Coronary artery (tissue), 2 donors: ENCODE results near the gene TTC34.

Experiments
- DNase-seq: peaks from one replicate; pipeline ENCODE4 v3.0.0-alpha.2; 2017; ENCODE audit warnings: low spot score
- H3K27ac ChIP-seq, 2 donors: fragments of 200-600 bp; sonication (generic); one replicate each; pipeline ENCODE4 v1.5.1; 2016 to 2019
- H3K4me3 ChIP-seq: fragments of 200-600 bp; sonication (generic); 2 replicates; pipeline ENCODE4 v1.5.1; 2016; ENCODE audit warnings: mild to moderate bottlenecking, moderate library complexity
- TF ChIP-seq, protein P1 (sequence below): fragments of 200-600 bp; sonication (generic); IDR thresholded peaks from one replicate; pipeline ENCODE4 v1.5.1; 2019; ENCODE audit warnings: antibody characterized with exemption

TTC34 gene

GRCh38 chr1:2833454-2834145, 32.1 kb upstream of the TTC34 start:
- H3K27ac ChIP-seq: no peak overlapping the region
- no peak for DNase-seq
- TF ChIP-seq, protein P1, sequence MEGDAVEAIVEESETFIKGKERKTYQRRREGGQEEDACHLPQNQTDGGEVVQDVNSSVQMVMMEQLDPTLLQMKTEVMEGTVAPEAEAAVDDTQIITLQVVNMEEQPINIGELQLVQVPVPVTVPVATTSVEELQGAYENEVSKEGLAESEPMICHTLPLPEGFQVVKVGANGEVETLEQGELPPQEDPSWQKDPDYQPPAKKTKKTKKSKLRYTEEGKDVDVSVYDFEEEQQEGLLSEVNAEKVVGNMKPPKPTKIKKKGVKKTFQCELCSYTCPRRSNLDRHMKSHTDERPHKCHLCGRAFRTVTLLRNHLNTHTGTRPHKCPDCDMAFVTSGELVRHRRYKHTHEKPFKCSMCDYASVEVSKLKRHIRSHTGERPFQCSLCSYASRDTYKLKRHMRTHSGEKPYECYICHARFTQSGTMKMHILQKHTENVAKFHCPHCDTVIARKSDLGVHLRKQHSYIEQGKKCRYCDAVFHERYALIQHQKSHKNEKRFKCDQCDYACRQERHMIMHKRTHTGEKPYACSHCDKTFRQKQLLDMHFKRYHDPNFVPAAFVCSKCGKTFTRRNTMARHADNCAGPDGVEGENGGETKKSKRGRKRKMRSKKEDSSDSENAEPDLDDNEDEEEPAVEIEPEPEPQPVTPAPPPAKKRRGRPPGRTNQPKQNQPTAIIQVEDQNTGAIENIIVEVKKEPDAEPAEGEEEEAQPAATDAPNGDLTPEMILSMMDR: no peak
- no peak overlapping the region for H3K4me3 ChIP-seq

GRCh38 chr1:2832506-2833453, 31.3 kb upstream of the TTC34 start:
- Histone ChIP-seq H3K4me3 (no peak overlapping the region), H3K27ac (no peak overlapping the region)
- no peak for DNase-seq
- TF ChIP-seq, protein P1: no peak

DNA sequence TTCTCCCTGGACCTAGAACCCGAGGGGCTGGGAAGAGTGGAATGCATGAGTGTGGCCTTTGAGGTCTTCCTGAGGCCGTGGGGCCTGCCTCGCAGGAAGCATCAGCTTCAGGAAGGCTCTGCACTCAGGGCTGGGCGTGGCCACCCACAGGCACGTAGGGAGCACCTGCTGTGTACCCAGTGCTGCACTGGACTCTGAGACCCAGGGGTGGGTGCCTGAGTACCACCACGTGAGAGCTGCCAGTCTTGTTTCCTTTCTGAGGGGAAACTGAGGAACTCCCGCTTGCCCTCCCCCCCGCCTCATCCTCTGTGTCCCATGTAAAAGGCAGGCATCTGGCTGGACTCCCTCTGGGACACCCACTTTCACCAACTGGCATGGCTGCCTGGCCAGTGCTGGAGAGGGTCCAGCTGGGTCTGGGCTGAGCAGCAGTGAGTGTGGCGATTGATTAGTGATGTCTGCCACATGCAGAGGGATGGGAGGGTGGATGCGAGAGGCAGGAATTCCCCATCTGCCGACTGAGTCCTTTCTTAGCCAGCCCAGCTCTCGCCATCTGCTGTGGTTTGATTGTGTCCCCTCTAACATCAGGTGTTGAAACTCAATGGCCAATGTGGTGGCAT, 30.2 kb upstream of the TTC34 start:
- Histone ChIP-seq H3K4me3 (no peak overlapping the region), H3K27ac (no peak overlapping the region)
- DNase-seq: no peak
- TF ChIP-seq, protein P1: no peak

DNA sequence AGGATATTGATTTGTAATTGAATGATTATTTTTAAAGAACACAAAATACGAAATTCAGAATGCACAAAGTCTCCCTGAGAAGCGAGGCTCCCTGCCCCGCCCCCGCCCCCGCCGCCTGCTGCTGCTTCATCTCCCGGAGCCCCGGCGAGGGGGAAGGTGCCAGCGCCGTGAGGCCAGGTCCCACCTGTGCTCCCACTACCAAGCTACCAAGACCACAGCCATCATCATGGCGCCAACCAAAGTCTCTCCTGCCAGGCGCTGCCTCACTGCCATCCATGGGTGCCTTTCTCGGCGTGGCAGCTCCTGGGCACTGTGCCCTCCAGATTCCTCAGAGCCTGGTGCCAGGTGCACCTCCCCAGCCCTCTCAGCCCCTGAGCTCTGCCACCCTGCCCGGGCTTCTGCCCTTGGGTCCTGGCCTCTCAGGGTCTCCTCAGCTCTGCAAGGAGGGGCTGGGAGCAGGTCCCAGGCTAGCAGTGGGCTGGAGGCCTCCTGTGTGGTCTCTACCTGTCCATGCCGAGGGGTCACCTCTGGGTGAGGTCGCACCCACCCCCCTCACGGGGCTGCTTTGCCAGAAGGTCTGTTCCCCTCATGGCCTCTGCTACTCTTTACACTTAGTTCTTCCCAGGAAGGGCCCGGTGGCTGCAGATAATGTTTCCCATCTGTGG, 29.4 kb upstream of the TTC34 start:
- no peak for DNase-seq
- Histone ChIP-seq H3K4me3 (no peak overlapping the region), H3K27ac (no peak overlapping the region)
- TF ChIP-seq, protein P1: no peak

DNA sequence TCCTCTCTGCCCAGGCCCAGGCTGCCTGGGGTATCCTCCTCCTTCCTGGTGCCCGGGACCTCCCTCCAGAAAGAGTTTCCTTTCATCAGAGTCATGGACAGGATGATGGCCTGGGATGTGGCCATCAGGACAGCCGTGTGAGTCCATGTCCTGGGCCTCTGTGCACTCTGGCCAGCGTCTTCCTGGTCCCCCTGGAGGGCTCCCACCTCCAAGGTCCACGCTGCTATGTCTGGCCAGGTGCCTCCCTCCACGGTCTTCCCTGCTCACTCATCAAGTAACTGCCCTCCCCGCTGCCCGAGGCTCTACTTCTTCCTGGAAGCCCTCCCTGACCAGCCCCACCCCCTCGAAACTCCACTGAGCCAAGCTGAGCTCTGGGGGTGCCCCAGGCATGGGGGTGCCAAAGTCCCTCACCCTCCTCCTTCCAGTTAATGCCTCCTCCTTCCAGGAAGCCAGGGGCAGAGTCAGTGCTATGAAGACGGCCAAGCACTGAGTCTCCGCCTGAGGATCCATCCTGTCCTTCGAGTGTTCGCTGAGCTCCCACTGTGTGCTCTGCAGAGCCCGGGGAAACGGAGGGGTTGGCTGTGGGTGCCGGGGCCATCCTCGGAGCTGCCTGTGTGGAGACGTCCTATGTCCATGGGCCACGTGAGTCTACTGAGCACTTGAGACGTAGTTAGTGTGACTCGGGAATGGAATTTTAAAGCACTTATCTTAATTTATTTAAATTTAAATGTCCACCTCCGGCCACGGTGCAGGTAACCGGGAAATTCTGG, 28.5 kb upstream of the TTC34 start:
- TF ChIP-seq, protein P1: no peak
- DNase-seq: no peak

DNA sequence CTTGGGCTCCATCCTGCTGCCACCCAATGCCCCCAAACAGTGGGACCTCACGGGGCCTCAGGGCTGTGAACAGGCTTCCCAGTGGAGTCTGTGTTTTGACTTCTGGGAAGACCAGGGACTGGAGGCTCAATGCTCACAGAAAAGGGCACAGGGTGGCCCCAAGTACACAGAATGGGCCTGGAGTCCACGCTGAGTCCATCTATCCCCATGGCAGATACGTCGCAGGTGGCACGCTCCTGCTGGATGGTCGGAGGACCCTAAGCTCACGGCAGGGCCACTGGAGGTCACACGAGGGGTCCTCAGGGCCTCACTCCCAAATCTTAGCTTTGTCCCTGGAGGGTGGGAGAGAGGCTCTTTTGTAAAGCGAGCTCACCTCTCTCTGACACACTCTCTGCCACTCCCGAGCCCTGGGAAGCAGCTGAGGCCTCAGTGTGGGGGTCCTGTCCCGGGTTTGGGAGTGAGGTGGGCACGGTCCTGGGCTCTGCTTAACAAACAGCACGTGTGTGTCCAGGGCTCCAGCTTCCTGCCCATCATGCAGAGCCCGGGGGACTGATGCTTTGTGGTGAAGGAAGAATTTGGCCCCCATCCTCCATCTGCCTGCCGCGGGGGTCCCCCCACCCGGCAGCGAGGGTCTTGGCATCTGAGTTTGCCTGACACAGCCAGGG, 27.2 kb upstream of the TTC34 start:
- TF ChIP-seq, protein P1: no peak
- H3K4me3 ChIP-seq: no peak overlapping the region
- no peak overlapping the region for H3K27ac ChIP-seq
- no peak for DNase-seq

More for the DNA sequence above, 28.5 kb upstream of the TTC34 start:
- no peak overlapping the region for H3K27ac ChIP-seq
- no peak overlapping the region for H3K4me3 ChIP-seq
